Nephron (organoid): ENCODE measurements around the gene RPA3.
A peak's percentile ranks its signal among the peaks of the same experiment; 100 is the strongest.
"Not testable (repeated sequence)": the region's sequence is repeated elsewhere in the genome, so short reads cannot be mapped to it uniquely, and the experiment has no call there.

Experiments
- H3K27ac Mint-ChIP-seq, 3 experiments: 2 replicates each; pipeline ENCODE4 v1.8.0; 2020; ENCODE audit warnings: mixed read lengths in 3 of 3, mild to moderate bottlenecking in 2 of 3, moderate library complexity in 1 of 3
- H3K27me3 Mint-ChIP-seq: 2 replicates; pipeline ENCODE4 v1.8.0; 2021; ENCODE audit warnings: low read depth, mild to moderate bottlenecking, moderate library complexity, mixed read lengths
- H3K36me3 Mint-ChIP-seq: 2 replicates; pipeline ENCODE4 v1.8.0; 2020; ENCODE audit warnings: low read depth, mixed read lengths
- H3K4me1 Mint-ChIP-seq: 2 replicates; pipeline ENCODE4 v1.8.0; 2020; ENCODE audit warnings: mixed read lengths
- H3K4me3 Mint-ChIP-seq, 3 experiments: 2 replicates each; pipeline ENCODE4 v1.8.0; 2020; ENCODE audit warnings: mild to moderate bottlenecking in 3 of 3, mixed read lengths in 3 of 3, moderate library complexity in 2 of 3
- H3K9me3 Mint-ChIP-seq: 2 replicates; pipeline ENCODE4 v1.8.0; 2020; ENCODE audit warnings: mixed read lengths
- TF ChIP-seq, protein P1 (sequence below), 3 experiments: fragments of 200-600 bp; sonication (generic); IDR thresholded peaks; one replicate each; pipeline ENCODE4 v1.5.0; 2021; ENCODE audit warnings: antibody characterized with exemption in 3 of 3; ENCODE audit not compliant: unreplicated experiment in 3 of 3

RPA3 gene

DNA sequence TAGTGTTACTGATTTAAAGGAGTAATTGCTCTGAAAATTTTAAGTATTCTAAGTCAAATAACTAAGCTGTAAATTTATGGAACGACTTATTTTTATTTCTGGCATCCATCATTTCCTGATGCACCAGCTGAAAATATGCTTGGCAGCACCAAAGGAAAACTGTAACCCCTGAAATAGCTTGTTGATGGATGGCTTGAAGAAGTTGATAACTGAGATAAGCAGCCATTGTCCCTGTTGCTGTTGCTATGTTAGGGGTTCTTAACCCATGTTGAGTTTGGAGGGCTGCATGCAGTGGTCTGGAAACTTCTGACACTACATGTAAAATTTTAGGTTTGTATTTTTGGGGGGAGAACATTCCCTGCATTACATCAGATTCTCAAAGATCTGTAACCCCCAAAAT is 30.6 kb downstream of the RPA3 start:
- Mint-ChIP-seq H3K9me3 (no peaks in the 10 kb centered on the region), H3K4me3 (no peak overlapping the region), H3K36me3 (no peaks in the 10 kb centered on the region), H3K27ac (no peak overlapping the region), H3K4me1 (no peaks in the 10 kb centered on the region), H3K27me3 (no peaks in the 10 kb centered on the region)
- TF ChIP-seq, protein P1, sequence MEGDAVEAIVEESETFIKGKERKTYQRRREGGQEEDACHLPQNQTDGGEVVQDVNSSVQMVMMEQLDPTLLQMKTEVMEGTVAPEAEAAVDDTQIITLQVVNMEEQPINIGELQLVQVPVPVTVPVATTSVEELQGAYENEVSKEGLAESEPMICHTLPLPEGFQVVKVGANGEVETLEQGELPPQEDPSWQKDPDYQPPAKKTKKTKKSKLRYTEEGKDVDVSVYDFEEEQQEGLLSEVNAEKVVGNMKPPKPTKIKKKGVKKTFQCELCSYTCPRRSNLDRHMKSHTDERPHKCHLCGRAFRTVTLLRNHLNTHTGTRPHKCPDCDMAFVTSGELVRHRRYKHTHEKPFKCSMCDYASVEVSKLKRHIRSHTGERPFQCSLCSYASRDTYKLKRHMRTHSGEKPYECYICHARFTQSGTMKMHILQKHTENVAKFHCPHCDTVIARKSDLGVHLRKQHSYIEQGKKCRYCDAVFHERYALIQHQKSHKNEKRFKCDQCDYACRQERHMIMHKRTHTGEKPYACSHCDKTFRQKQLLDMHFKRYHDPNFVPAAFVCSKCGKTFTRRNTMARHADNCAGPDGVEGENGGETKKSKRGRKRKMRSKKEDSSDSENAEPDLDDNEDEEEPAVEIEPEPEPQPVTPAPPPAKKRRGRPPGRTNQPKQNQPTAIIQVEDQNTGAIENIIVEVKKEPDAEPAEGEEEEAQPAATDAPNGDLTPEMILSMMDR (IDR thresholded peaks at IDR 0.05; ENCODE audit: unreplicated experiment in 3 of 3), result no peak

DNA sequence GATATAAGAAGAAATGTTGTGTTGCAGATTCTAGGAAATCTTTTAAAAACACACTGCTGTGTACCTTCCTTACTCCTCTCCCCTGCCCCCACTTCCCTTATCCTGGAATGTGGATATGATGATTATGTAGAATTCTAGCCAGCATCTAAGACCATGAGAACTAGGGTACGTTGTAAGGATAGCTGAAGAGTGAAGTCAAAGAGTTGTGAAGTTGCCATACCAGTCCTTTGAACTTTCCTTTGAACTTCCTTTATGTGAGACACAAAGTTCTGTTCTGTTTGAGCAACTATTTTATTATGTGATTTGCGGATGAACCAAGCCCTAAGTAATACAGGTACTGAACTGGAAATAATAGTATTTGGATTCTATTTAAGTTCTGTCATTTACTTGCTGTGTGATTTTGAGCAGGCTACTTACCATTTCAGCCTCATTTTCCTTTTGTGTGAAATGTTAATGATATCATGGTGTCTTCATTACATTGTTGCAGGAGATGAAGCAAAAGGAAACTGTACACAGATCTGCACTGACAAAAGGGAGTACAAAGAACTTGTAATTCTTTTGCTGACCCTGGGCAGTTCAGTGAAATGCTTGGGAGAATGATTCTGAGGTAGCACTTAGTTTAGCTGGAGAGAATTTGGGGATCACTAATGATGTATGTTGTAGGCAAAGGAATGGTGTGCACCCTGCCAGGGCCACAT is 31.4 kb downstream of the RPA3 start:
- no peaks in the 10 kb centered on the region for H3K9me3 Mint-ChIP-seq
- H3K36me3 Mint-ChIP-seq, result no peaks in the 10 kb centered on the region
- H3K4me1 Mint-ChIP-seq, result no peaks in the 10 kb centered on the region
- no peaks in the 10 kb centered on the region for H3K27me3 Mint-ChIP-seq
- H3K27ac Mint-ChIP-seq, result peak overlapping the region in 1 of 3 experiments; percentile 5
- no peak overlapping the region for H3K4me3 Mint-ChIP-seq
- TF ChIP-seq, protein P1 (IDR thresholded peaks at IDR 0.05; ENCODE audit: unreplicated experiment in 3 of 3), result no peak

DNA sequence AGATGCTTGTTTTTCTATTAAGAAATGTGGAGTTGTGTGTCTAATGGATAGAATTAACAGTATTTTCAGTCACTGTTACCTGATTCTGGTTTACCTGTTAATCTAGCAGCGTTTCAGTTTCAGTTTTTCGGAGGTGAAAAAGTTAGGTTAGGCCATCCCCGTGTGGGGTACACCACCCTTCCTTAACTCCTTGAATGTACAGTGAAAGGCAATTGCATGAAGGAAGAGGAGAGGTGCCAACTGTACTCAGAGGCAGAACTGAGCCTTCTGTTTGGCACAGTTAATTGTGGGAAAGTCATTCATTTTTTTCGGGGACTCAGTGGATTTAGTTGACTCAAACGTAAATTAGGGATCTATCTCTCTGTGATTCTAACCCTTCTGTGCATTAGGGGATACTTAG is 35.5 kb downstream of the RPA3 start:
- peaks cover 2% of the 10 kb centered on the region for H3K9me3 Mint-ChIP-seq
- peaks cover 3% of the 10 kb centered on the region for H3K36me3 Mint-ChIP-seq
- no peak overlapping the region for H3K27ac Mint-ChIP-seq
- TF ChIP-seq, protein P1 (IDR thresholded peaks at IDR 0.05; ENCODE audit: unreplicated experiment in 3 of 3), result no peak
- H3K4me3 Mint-ChIP-seq, result no peak overlapping the region
- no peaks in the 10 kb centered on the region for H3K27me3 Mint-ChIP-seq
- peaks cover 7% of the 10 kb centered on the region for H3K4me1 Mint-ChIP-seq

DNA sequence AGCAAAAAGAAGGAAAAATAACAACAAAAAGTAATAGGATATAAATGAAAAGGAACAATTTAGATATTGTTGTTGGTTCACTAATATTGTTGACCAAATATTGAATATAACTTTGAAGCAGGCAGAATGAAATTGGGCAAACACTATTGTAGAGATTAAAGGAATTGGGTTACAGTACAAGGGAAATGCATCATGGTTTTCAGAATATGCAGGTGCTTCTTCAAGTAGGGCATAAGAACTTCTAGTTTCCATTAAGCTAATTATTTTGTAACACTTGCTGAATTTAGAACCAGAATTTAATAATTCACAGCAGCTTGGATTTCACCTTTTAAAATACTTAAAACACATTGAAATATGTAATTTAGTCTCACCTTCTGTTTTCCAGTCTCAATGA is 36.5 kb downstream of the RPA3 start:
- Mint-ChIP-seq H3K36me3 (peaks cover 9% of the 10 kb centered on the region), H3K4me1 (peaks cover 7% of the 10 kb centered on the region), H3K9me3 (peaks cover 3% of the 10 kb centered on the region), H3K4me3 (no peak overlapping the region), H3K27ac (no peak overlapping the region), H3K27me3 (no peaks in the 10 kb centered on the region)
- TF ChIP-seq, protein P1 (IDR thresholded peaks at IDR 0.05; ENCODE audit: unreplicated experiment in 3 of 3), result no peak

DNA sequence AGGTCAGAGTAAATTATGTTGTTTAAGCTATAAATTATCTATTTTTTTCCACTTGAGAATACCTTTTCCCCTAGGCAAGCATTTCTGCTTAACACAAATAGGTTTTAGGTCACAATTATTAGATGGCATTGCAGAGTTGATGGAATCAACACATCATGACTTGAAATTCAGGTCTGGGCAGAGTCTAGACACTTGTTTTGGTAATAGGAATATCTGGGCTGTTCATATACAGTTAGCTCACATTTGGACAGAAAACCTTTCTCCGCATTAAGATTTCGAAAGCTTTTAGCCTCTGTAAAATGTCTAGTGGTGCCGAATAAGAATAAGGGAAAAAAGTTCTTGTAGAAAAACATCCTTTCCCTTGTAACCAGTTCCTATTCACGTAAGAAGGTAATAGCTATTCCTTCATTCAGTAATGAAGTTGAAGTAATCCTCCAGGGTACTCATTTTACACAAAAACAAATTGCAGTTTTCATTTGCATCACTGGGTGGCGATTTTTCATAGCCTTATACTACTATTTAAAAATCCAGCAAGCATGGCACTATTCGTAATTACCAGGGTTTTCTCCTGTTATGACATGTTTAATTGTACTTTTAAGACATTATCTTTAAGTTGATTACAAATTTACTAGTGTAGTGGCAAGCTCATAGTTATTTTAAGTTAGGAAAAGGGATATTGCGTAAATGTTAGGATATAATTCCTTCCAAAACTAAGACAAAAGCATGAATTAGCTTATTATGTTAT is 37.0 kb downstream of the RPA3 start:
- Mint-ChIP-seq H3K4me3 (no peak overlapping the region), H3K4me1 (peaks cover 7% of the 10 kb centered on the region), H3K36me3 (peaks cover 9% of the 10 kb centered on the region), H3K27me3 (no peaks in the 10 kb centered on the region), H3K9me3 (peaks cover 3% of the 10 kb centered on the region), H3K27ac (peak overlapping the region in 1 of 3 experiments; percentile 40)
- TF ChIP-seq, protein P1 (IDR thresholded peaks at IDR 0.05; ENCODE audit: unreplicated experiment in 3 of 3), result peak; percentile 52 to 65 (median 59)

DNA sequence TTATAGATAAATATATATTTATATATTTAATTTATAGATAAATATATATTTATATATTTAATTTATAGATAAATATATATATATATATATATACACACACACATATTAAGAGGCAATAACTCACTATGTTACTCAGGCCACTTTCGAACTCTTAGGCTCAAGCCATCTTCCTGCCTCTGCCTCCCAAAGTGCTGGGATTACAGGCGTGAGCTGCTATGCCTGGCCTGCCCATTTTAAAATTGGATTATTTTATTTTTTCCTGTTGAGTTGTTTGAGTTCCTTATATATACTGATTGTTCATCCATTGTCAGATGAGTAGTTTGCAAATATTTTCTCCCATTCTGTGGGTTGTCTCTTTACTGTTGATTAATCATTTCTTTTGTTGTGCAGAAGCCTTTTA is 38.8 kb downstream of the RPA3 start:
- H3K4me1 Mint-ChIP-seq, H3K27ac Mint-ChIP-seq, H3K4me3 Mint-ChIP-seq, H3K27me3 Mint-ChIP-seq, H3K9me3 Mint-ChIP-seq: not testable (repeated sequence)
- H3K36me3 Mint-ChIP-seq, result peaks cover 15% of the 10 kb centered on the region
